NCI-H2171 (cell line): ENCODE results near the gene SIM2.

Experiments used
- DNase-seq: peaks from one replicate; lab custom pipeline; 2025; lab: John Stamatoyannopoulos, UW

Gene SIM2

GRCh38 chr21:36716387-36716786 is 17.5 kb downstream of the SIM2 start:
- DNase-seq: no peak

GRCh38 chr21:36716836-36717235 is 17.9 kb downstream of the SIM2 start:
- no peak for DNase-seq

- no peak for DNase-seq
Measured at GRCh38 chr21:36717976-36718375, 19.1 kb downstream of the SIM2 start.

GRCh38 chr21:36718951-36719501 is 20.1 kb downstream of the SIM2 start:
- DNase-seq: no peak

- no peak for DNase-seq
Measured at GRCh38 chr21:36719614-36720013, 20.7 kb downstream of the SIM2 start.

GRCh38 chr21:36721817-36722216 is 22.9 kb downstream of the SIM2 start:
- DNase-seq: no peak

GRCh38 chr21:36722370-36723368 is 23.8 kb downstream of the SIM2 start:
- DNase-seq: no peak

- no peak for DNase-seq
Measured at GRCh38 chr21:36723371-36723881, 24.5 kb downstream of the SIM2 start.

- no peak for DNase-seq
Measured at GRCh38 chr21:36724660-36725059, 25.7 kb downstream of the SIM2 start.

- DNase-seq: no peak
Measured at GRCh38 chr21:36725793-36726386, 27.0 kb downstream of the SIM2 start.

- no peak for DNase-seq
Measured at GRCh38 chr21:36727866-36728265, 29.0 kb downstream of the SIM2 start.

GRCh38 chr21:36728371-36729111 is 29.6 kb downstream of the SIM2 start:
- DNase-seq: no peak

GRCh38 chr21:36729310-36729970 is 30.5 kb downstream of the SIM2 start:
- no peak for DNase-seq

GRCh38 chr21:36730291-36731281 is 31.7 kb downstream of the SIM2 start:
- no peak for DNase-seq

GRCh38 chr21:36732217-36732616 is 33.3 kb downstream of the SIM2 start:
- no peak for DNase-seq

- DNase-seq: no peak
Measured at GRCh38 chr21:36732761-36733160, 33.8 kb downstream of the SIM2 start.

- no peak for DNase-seq
Measured at GRCh38 chr21:36733857-36734256, 34.9 kb downstream of the SIM2 start.

GRCh38 chr21:36734367-36735200 is 35.7 kb downstream of the SIM2 start:
- no peak for DNase-seq

- no peak for DNase-seq
Measured at GRCh38 chr21:36735201-36735515, 36.2 kb downstream of the SIM2 start.
